Measurements from ENCODE around the gene SSPN.

- TF ChIP-seq EP300 (IDR thresholded peaks at IDR 0.05): no peak
- TF ChIP-seq CTCF (IDR thresholded peaks at IDR 0.05): no peak
- TF ChIP-seq POLR2AphosphoS5 (IDR thresholded peaks at IDR 0.05): no peak
Observed at GRCh38 chr12:26205298-26205697, 9.9 kb downstream of the SSPN start.
